ENCODE measurements around the gene NDUFB11.
"Not testable (repeated sequence)": the region's sequence is repeated elsewhere in the genome, so short reads cannot be mapped to it uniquely, and the experiment has no call there.

NDUFB11 gene

GRCh38 chrX:47146121-47146935 lies 1.8 kb upstream of the NDUFB11 start:
- TF ChIP-seq POLR2A (IDR thresholded peaks at IDR 0.05; ENCODE audit: low read depth, low read length), result no peak
- FAIRE-seq (no peak), DNase-seq (ENCODE audit: insufficient read length, low spot score) (no peak)

- no peak for FAIRE-seq
These were observed 1.1 kb upstream of the NDUFB11 start for GRCh38 chrX:47145395-47146120.

GRCh38 chrX:47143894-47144625 lies 442 bp downstream of the NDUFB11 start:
- no peak for TF ChIP-seq POLR2A (IDR thresholded peaks at IDR 0.05; ENCODE audit: low read depth, low read length)
- FAIRE-seq, result no peak
- peak; percentile 2 for DNase-seq (ENCODE audit: insufficient read length, low spot score)

More at GRCh38 chrX:47145395-47146120, 1.1 kb upstream of the NDUFB11 start:
- DNase-seq (ENCODE audit: insufficient read length, low spot score), result no peak
- TF ChIP-seq POLR2A (IDR thresholded peaks at IDR 0.05; ENCODE audit: low read depth, low read length), result no peak

GRCh38 chrX:47138171-47138570 lies 6.3 kb downstream of the NDUFB11 start:
- FAIRE-seq, result no peak
- no peak for DNase-seq (ENCODE audit: insufficient read length, low spot score)
- no peak for TF ChIP-seq POLR2A (IDR thresholded peaks at IDR 0.05; ENCODE audit: low read depth, low read length)

- FAIRE-seq; DNase-seq (ENCODE audit: insufficient read length, low spot score): not testable (repeated sequence)
These were observed 8.9 kb downstream of the NDUFB11 start for GRCh38 chrX:47135650-47136049.

- FAIRE-seq, result no peak
- no peak for TF ChIP-seq POLR2A (IDR thresholded peaks at IDR 0.05; ENCODE audit: low read depth, low read length)
These were observed 11.0 kb downstream of the NDUFB11 start for GRCh38 chrX:47133493-47133892.

DNA sequence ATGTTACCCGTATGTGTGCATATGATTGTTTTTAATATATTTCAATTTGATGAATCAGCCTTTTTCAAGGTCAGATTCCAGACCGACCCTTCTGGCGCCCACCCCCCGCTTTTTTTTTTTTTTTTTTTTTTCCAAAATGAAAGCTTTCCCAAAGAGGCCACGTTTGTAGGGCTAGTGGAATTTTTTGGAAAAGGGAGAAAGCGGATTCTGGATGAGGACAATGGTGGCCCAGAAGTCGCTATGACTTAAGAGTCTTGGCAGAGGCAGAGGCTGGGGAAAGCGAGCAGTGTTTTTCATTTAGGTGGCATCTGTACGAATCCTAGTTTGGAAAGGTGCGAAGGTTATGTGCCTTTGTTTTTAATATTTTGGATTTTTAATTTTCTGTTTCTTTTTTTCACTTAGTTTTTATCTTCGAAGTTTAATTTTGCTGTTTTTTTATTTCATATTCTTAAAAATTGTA lies 14.6 kb downstream of the NDUFB11 start:
- TF ChIP-seq POLR2A (IDR thresholded peaks at IDR 0.05; ENCODE audit: low read depth, low read length), result no peak
- DNase-seq (ENCODE audit: insufficient read length, low spot score) (no peak), FAIRE-seq (no peak)

More at GRCh38 chrX:47133493-47133892, 11.0 kb downstream of the NDUFB11 start:
- DNase-seq (ENCODE audit: insufficient read length, low spot score), result no peak

DNA sequence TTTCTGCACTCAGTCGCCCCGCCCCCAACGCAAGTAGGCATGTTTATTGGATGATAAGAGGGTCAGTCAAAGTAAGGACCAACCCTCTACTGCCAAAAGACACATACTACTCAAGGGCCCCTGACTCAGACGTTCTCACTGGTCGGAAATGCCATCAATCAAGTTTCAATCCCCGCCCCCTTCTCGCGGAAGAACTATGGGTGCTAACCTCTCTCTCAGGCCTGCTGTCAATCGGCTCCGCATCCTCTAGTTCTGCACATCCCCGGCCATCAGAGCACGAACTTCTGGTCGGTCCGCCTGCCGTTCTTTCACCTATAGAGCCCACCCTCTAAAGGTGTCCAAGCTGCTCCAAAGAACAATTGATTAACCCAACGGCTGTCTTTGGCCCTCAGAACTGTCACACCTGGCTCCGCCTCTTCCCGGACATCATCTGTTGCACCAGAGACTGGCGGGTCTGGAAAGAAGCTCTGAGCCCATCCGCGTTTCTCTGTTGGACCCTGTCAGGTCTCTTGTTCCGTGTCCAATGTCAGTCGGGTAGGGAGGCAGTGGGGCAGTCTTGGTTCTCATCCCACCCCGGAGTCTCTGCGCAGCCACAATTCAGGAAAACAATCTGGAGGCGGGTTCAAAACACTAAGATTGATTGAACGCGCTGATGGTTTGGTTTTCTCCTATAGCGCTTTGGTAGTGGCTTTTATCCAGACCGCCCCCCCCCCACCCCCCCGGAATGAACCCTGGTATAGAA lies 15.2 kb downstream of the NDUFB11 start:
- FAIRE-seq, result peak; percentile 23
- peak; percentile 40; the same call in 1 of the 2 replicates for TF ChIP-seq POLR2A (IDR thresholded peaks at IDR 0.05; ENCODE audit: low read depth, low read length)

DNA sequence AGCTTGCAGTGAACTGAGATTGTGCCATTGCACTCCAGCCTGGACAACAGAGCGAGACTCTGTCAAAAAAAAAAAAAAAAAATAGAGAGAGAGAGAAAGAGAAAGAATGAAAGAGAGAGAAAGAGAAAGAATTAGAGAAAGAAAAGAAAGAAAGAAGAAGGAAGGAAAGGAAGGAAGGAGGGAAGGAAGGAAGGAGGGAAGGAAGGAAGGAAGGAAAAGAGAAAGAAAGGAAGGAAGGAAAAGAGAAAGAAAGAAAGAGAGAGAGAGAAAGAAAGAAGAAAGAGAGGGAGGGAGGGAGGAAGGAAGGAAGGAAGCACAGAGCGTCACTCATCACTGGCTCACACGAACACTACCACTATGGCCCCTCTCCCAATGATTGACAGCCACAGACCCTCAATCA lies 20.0 kb downstream of the NDUFB11 start:
- not testable (repeated sequence) for DNase-seq (ENCODE audit: insufficient read length, low spot score)

More for the DNA sequence above, 15.2 kb downstream of the NDUFB11 start:
- DNase-seq (ENCODE audit: insufficient read length, low spot score), result peak; percentile 12

GRCh38 chrX:47116551-47117110 lies 27.9 kb downstream of the NDUFB11 start:
- FAIRE-seq, result not testable (repeated sequence)

More for the DNA sequence above, 20.0 kb downstream of the NDUFB11 start:
- not testable (repeated sequence) for FAIRE-seq

DNA sequence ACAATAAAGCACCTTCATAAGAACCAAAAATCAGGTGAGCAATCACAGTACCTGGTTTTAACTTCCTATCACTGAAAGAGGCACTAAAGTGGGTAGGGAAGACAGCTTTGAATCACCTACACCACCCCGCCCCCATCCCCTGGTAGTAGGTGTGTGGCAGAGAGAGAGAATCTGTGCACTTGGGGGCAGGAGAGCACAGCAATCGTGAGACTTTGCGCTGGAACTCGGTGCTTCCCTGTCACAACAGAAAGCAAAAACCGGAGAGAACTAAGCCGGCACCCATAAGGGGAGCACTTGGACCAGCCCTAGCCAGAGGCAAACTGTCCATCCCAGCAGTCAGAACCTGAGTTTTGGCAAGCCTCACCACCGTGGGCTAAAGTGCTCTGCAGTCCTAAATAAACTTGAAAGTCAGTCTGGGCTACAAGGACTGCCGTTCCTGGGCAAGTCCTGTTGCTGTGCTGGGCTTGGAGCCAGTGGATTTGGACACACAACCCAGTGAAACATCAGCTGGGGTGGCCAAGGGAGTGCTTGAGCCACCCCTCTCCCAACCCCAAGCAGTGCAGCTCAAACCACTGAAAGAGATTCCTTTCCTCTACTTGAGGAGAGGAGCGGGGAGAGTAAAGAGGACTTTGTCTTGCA lies 32.1 kb downstream of the NDUFB11 start:
- DNase-seq (ENCODE audit: insufficient read length, low spot score) (no peak), FAIRE-seq (no peak)
- TF ChIP-seq POLR2A (IDR thresholded peaks at IDR 0.05; ENCODE audit: low read depth, low read length), result no peak

More at GRCh38 chrX:47116551-47117110, 27.9 kb downstream of the NDUFB11 start:
- not testable (repeated sequence) for DNase-seq (ENCODE audit: insufficient read length, low spot score)

DNA sequence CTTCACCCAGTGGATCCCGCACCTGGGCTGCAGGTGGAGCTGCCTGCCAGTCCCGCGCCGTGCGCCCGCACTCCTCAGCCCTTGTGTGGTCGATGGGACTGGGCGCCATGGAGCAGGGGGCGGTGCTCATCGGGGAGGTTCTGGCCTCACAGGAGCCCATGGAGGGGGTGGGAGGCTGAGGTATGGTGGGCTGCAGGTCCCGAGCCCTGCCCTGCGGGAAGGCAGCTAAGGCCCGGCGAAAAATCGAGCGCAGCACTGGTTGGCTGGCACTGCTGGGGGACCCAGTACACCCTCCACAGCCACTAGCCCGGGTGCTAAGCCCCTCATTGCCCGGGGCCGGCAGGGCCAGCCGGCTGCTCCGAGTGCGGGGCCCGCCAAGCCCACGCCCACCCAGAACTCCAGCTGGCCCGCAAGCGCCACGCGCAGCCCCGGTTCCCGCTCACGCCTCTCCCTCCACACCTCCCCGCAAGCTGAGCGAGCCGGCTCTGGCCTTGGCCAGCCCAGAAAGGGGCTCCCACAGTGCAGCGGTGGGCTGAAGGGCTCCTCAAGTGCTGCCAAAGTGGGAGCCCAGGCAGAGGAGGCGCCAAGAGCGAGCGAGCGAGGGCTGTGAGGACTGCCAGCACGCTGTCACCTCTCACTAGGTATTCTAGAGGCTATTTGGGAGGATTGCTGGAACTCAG lies 33.4 kb downstream of the NDUFB11 start:
- not testable (repeated sequence) for DNase-seq (ENCODE audit: insufficient read length, low spot score); FAIRE-seq

Measured in H54 (cell line).